NCI-H345 (cell line): Measurements from ENCODE around the gene GMPPA.

Source experiments
- DNase-seq: peaks from one replicate; lab custom pipeline; 2025; lab: John Stamatoyannopoulos, UW

Gene GMPPA

DNA sequence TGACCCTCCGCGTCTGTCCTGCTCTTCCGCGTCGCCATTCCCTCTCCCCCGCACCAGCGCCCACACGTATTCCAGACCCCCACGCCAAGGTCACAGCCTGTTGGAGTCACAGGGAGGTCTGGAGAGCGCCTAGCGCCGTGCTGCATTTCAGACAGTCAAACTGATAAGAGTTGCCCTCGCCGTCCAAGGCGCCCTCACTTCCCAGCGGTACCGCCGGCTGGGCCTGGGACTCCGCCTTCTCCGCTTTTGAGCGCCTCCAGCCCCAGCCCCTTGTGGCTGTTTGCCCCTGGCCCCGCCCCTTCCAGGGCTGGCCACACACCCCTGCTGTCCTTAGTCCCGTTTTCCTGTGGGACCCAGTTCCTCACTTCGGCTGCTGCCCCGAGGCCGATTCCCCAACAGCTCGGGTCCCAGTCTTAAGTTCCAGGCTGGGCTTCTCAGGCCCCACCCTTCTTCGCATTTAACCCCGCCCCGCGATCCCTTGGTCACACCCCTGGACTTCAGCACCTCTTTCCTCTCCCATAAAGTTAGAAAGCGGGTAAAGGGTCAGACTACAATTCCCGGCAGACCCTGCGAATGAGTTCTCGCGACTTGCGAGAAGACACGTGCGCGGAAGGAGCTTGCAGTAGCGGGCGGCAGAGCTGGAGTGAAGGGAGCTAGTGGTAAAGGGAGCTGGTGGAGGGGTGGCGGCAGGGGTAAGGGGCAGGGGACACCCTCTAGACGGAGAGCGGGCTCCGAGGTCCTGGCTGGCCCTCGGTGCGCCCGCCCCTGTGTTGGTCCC lies at the start of gene GMPPA:
GMPPA (plus strand) TSS at position 612 of the 778 bp plus-strand sequence. CDS start 1,085 bp downstream, outside the sequence.
- DNase-seq, result peak; percentile 97

- DNase-seq, result no peak
Observed at GRCh38 chr2:219449609-219450008, 49.1 kb upstream of the GMPPA start.

- no peak for DNase-seq
Observed at GRCh38 chr2:219451661-219452360, 46.9 kb upstream of the GMPPA start.

DNA sequence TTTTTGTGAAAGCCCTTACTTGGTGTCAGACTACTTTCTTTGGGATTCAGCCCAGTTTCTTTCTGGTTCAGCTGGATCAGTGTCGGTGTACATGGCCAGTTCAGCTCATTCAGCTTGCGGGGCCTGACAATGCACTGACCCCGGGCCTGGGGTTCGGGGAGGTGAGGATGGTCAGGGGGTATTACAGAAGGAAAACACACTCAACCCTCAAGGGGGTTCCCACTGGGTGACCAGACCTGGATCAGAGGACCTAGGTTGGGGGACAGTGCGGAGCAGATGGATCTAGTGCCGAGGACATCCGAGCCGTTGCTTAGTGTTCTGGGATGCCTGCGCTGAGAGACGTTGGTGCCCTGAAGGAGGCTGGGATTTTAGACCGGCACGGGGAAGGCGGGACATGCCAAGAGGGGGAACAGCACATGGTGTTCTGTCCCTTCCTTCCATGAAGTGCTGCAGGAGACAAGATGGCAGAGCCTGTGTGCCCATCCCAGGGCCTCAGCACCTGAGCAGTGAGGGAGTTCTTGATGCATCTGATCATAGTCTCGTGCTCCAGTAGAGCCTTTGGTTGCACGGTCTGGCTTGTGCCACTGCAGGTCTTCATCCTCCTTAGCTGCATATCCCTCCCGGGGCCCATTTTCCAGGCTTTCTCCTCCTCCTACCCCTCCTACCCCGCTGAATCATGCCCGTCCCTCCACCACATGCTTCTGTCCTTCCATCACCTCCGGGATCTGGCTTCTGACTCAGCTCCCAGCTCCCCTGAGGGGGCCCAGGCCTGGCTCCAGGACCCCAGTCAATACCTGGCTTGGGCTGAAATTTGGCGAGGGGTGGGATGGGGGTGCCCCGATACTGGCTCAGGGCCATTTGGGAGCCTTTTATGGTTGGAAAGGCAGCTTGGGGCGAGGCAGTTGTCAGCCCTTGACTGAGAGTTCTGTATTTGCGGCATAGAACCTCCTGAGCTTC lies 46.1 kb upstream of the GMPPA start:
- no peak for DNase-seq

DNA sequence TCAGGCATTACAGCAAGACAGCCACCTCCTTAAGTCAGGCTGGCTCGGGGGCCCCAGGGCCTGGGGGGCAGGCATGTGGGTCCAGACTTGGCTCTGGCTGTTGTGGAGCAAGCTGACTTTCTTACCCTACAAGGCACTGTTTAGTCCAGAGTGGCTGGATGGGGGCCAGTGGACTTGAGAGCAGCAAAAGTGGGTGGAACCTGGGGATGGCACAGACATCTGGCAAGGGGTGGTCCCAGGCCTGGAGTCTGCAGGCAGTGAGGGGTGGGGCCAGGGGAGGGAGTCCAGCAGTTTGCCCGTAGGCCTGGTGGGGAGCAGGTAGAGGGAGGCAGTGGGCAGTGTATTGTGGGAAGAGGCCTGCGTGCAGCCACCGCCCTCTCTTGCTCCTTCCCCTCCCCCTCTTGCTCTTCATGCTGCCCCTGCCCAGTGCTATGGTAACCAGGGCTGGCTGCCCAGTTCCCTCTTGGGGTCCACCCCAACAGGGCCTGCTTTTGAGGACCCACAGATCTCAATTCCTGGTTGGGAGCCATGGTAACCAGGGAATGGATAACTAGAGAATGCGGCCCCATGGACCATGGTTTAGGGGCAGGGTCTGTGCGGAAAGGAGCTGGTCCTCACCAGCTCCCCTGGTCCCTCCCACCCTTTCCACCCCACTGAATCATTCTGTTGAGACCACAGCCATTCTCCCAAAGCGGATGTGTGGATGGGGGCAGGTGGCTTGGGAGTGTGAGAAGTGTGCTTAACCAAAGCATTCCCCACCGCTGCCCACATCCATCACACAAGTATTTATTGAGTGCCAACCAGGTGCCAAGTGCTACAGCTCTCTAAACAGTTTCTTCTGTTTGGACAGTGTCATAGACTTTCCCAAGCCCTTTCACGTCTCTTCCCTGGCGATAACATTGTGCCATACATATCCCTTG lies 44.8 kb upstream of the GMPPA start:
- DNase-seq, result no peak

DNA sequence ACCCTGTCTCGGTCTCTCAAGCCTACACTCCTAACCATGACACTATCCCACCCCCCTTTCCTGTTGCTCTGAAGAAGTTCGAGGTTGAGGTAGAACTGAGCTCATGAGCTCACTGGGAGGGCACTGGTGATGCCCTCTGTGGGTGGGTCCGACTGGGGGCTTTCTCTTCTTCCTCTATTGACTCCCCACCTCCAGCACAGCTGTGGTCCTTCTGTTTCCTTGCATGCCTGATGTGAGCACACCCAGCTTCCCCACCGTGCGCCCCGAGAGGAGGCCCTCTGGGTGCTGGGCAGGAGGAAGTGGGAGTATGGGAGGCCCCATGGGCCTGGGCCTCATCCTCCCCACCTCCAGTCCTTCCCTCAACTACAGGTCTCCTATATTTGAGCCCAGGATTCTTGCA lies 43.1 kb upstream of the GMPPA start:
- DNase-seq, result no peak

DNA sequence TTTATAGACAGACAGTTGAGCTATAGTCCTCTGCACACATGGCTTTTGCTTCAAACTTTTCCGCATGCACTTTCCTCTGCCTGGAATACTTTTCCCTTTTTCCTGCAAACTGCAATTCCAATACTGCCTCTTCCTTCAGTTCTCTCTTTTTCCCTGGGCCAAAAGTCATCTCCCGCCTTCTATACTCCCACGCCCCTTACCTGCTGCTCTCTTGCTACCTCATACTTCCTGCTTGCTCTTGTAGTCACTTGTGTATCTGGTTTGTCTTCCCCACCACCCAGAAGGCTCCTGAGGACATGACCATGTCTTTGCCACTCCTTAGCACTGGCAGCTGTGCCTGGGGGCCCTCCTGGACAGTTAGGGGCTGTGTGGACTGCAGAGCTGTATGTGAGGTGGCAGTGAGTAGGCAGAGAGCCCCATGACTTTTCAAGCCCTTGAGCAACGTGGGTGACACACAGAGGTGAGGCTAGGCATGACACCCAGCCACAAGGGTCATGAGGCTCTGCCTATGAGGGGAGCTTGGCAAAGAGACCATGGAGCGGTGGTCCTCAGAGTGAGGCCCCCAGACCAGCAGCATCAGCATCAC lies 40.8 kb upstream of the GMPPA start:
- no peak for DNase-seq

GRCh38 chr2:219458996-219459395 lies 39.7 kb upstream of the GMPPA start:
- no peak for DNase-seq

GRCh38 chr2:219459460-219460311 lies 39.0 kb upstream of the GMPPA start:
- no peak for DNase-seq

GRCh38 chr2:219460424-219460926 lies 38.2 kb upstream of the GMPPA start:
- no peak for DNase-seq

DNA sequence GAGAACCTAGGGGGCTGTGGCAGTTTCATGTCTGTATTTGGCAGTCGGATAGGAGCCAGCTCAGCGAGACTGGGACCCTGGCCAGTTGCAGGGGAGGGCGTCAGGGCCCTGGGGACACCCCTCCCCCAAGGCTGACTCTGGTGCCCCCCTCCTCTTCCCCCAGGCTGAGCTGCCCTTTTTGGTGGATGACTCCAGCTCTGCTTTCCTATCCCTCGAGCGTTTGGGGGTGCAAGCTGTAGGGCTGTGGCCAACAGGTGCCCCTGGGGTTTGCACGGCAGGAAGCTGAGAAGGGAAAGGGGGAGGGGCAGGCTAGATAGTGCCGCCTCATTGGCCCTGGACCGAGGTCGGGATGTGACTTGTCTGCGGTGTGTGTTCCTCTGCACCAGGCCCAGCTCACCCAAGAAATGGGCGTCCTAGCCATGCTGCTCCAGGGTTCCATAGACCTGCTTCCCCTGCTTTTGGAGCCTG lies 37.6 kb upstream of the GMPPA start:
- no peak for DNase-seq

DNA sequence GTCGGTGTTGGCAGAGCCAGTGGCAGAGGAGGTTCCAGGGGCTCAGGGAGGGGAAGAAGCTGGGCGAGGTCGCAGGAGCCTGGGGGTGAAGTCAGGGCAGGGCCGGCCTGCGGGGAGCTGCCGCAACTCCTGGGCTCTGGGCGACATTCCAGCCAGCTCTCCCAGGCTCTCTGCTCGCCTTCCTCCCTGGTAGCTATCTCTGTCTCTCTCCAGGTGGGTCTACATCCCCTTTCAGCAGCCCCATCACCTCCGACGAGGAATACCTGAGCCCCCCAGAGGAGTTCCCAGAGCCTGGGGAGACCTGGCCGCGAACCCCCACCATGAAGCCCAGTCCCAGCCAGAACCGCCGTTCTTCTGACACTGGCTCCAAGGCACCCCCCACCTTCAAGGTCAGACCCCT lies 37.0 kb upstream of the GMPPA start:
- DNase-seq, result no peak

DNA sequence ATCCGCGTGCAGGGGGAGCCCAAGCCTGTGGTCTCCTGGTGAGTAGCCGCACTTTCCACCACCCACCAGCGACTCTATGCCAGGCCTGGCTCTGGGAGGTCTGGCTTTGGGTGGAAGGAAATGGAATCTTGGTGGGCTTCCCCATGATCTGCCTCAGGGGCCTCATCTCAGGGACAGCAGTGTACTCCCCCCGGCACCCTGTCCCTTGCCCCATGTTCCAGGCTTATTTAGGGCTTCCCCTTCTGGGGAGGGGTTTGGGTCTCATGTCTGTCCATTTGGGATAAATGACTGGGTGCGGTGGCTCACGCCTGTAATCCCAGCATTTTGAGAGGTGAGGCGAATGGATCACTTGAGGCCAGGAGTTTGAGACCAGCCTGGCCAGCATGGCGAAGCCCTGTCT lies 36.3 kb upstream of the GMPPA start:
- DNase-seq, result no peak

DNA sequence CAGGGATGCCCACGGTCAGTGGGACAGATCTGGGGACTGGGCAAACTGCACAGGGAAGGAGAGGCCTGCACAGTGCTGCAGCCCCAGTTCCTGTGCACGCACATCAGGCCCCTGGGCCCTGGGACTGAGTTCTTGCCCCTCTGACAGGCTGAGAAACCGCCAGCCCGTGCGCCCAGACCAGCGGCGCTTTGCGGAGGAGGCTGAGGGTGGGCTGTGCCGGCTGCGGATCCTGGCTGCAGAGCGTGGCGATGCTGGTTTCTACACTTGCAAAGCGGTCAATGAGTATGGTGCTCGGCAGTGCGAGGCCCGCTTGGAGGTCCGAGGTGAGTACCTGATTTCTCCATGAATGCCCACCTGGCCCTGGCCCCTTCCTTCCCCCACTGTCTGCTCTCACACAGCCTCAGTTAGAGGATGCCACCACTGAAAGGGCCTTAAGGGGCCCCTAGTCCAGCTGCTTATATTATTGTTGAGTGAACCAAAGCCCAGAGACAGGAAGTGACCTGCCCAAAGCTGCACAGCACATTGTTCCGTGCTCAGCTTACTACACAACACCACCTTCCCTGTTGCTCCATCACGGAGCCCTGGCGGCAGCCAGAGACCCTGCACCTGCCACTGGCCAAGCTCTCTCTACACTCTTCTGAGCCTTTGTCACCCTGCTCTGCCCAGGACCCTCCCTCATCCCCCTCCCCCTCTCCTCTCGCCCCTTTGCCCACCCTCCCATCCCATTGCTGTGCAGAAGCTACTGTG lies 34.2 kb upstream of the GMPPA start:
- DNase-seq, result no peak

GRCh38 chr2:219465659-219466561 lies 32.8 kb upstream of the GMPPA start:
- DNase-seq, result no peak

DNA sequence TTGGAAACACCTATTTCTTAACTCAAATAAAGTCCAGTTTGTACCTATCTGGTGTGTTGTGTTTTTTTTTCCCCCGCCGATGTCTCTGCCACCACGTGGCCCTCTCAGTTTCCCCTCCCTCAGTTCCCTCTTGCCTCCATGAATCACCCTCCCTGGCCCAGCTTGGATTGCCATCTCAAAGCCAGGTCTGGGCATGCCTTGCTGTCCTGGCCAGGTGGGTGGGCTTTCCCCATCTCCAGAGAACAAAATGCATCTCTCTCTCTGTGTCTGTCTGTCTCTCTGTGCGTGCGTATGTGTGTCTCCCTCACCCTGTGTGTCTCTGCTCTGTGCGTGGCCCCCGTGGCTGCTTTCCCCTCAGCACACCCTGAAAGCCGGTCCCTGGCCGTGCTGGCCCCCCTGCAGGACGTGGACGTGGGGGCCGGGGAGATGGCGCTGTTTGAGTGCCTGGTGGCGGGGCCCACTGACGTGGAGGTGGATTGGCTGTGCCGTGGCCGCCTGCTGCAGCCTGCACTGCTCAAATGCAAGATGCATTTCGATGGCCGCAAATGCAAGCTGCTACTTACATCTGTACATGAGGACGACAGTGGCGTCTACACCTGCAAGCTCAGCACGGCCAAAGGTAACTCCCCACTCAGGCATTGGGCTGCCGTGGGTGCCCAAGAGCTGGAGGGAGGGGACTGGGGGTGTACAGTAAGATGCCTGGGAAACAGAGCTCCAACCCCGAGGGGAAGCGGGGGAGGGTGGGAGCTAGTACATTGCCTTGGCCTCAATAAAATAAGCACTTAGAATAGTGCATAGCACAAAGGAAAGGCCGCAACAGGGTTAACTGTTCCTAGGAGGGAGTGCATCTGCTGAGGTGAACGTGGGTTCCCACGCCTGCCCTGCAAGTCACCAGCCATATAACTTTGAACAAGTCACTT lies 31.6 kb upstream of the GMPPA start:
- DNase-seq, result no peak

DNA sequence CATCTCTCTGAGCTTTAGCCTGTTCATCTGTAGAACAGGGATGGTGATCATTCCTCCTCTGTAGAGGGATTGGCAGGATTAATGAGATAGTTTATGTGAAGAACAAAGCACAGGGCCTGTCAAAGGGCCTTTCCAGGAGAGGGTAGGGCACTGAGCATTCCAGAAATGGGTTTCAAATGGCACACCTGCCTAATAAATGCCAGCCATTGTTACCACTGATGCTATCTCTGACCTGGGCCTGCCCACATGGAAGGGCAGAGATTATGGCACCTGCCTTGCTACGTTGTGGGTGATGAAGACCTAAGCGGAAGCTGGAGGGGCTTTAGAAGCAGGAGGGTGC lies 31.0 kb upstream of the GMPPA start:
- no peak for DNase-seq
